Stimulated activated naive CD4-positive, alpha-beta T cell (primary cell): Measurements from ENCODE around the gene CACNA2D3.

Experiments used
- DNase-seq, 6 experiments: peaks; one replicate each; lab custom pipeline; 2025; lab: John Stamatoyannopoulos, UW

CACNA2D3 gene

GRCh38 chr3:54676087-54676486, 553.7 kb downstream of the CACNA2D3 start:
- DNase-seq: no peak

- DNase-seq: no peak
These were observed 559.4 kb downstream of the CACNA2D3 start for GRCh38 chr3:54681706-54682105.

GRCh38 chr3:54685213-54685612, 562.9 kb downstream of the CACNA2D3 start:
- no peak for DNase-seq

- no peak for DNase-seq
These were observed 569.0 kb downstream of the CACNA2D3 start for GRCh38 chr3:54691289-54691771.

GRCh38 chr3:54696313-54696712, 574.0 kb downstream of the CACNA2D3 start:
- no peak for DNase-seq

- DNase-seq: no peak
These were observed 575.7 kb downstream of the CACNA2D3 start for GRCh38 chr3:54698054-54698453.

GRCh38 chr3:54703923-54704322, 581.6 kb downstream of the CACNA2D3 start:
- DNase-seq: no peak

- DNase-seq: no peak
These were observed 583.4 kb downstream of the CACNA2D3 start for GRCh38 chr3:54705730-54706129.

GRCh38 chr3:54706738-54707137, 584.4 kb downstream of the CACNA2D3 start:
- DNase-seq: no peak

- no peak for DNase-seq
These were observed 587.4 kb downstream of the CACNA2D3 start for GRCh38 chr3:54709785-54710184.

GRCh38 chr3:54710954-54711353, 588.6 kb downstream of the CACNA2D3 start:
- no peak for DNase-seq

GRCh38 chr3:54712539-54712938, 590.2 kb downstream of the CACNA2D3 start:
- DNase-seq: no peak

GRCh38 chr3:54713031-54713430, 590.7 kb downstream of the CACNA2D3 start:
- DNase-seq: no peak

- DNase-seq: no peak
These were observed 591.1 kb downstream of the CACNA2D3 start for GRCh38 chr3:54713455-54713854.

- DNase-seq: no peak
These were observed 591.7 kb downstream of the CACNA2D3 start for GRCh38 chr3:54714035-54714434.

- DNase-seq: no peak
These were observed 595.2 kb downstream of the CACNA2D3 start for GRCh38 chr3:54717506-54717905.

GRCh38 chr3:54719914-54720313, 597.6 kb downstream of the CACNA2D3 start:
- no peak for DNase-seq

- DNase-seq: no peak
These were observed 598.3 kb downstream of the CACNA2D3 start for GRCh38 chr3:54720604-54721003.

- no peak for DNase-seq
These were observed 609.5 kb downstream of the CACNA2D3 start for GRCh38 chr3:54731732-54732445.

GRCh38 chr3:54733106-54734006, 611.0 kb downstream of the CACNA2D3 start:
- no peak for DNase-seq

- DNase-seq: no peak
These were observed 614.1 kb downstream of the CACNA2D3 start for GRCh38 chr3:54736459-54736858.

- DNase-seq: no peak
These were observed 621.4 kb downstream of the CACNA2D3 start for GRCh38 chr3:54743755-54744154.

- no peak for DNase-seq
These were observed 621.9 kb downstream of the CACNA2D3 start for GRCh38 chr3:54744291-54744690.
